ENCODE measurements around the gene MARCHF3.

GRCh38 chr5:127068493-127069214, 38.3 kb upstream of the MARCHF3 start:
- TF ChIP-seq CTCF (IDR thresholded peaks at IDR 0.05) (no peak), POLR2A (IDR thresholded peaks at IDR 0.05) (no peak)
